Measurements from ENCODE around the gene TRPM8. TPM values are rescaled to one million over a fixed set of nuclear protein-coding genes. Genes with fewer than 3 reads are reported as not detected.

TRPM8 gene
- total RNA-seq, 4 donors from 2014 or later: not detected

DNA sequence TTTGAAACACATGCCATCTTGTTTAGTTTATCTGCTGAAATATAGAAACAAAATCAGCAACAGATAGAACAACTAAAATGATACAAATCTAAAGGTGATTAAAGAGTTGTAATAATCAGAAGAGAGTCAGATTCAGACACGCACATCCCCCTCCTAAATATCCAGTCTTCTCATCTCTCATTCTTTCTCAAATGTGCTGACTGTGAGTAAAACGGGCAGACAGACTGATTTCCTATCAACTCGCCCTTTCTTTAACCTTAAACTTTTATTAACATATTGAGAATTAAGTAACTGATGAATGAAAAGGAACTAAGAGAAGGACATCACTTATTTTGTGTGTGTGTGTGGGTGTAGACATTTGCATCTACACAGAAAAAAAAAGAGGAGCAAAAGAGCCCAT is 98.7 kb downstream of the TRPM8 start:
- Histone ChIP-seq H3K27ac (no peak overlapping the region), H3K27me3 (no peaks in the 10 kb centered on the region), H3K4me1 (no peaks in the 10 kb centered on the region), H3K36me3 (no peaks in the 10 kb centered on the region), H3K9me3 (no peaks in the 10 kb centered on the region), H3K4me3 (replicated peaks in 1 of 3) (no peak overlapping the region)
- no peak for DNase-seq
- TF ChIP-seq, protein P1, sequence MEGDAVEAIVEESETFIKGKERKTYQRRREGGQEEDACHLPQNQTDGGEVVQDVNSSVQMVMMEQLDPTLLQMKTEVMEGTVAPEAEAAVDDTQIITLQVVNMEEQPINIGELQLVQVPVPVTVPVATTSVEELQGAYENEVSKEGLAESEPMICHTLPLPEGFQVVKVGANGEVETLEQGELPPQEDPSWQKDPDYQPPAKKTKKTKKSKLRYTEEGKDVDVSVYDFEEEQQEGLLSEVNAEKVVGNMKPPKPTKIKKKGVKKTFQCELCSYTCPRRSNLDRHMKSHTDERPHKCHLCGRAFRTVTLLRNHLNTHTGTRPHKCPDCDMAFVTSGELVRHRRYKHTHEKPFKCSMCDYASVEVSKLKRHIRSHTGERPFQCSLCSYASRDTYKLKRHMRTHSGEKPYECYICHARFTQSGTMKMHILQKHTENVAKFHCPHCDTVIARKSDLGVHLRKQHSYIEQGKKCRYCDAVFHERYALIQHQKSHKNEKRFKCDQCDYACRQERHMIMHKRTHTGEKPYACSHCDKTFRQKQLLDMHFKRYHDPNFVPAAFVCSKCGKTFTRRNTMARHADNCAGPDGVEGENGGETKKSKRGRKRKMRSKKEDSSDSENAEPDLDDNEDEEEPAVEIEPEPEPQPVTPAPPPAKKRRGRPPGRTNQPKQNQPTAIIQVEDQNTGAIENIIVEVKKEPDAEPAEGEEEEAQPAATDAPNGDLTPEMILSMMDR (IDR thresholded peaks at IDR 0.05): no peak
- no peak for TF ChIP-seq POLR2A (IDR thresholded peaks at IDR 0.05)
- intact Hi-C loops (cut with DNase I): no loop called here
- 65 to 75% methylated on average over 3 of the region's 3 CpGs for WGBS, 2 donors

DNA sequence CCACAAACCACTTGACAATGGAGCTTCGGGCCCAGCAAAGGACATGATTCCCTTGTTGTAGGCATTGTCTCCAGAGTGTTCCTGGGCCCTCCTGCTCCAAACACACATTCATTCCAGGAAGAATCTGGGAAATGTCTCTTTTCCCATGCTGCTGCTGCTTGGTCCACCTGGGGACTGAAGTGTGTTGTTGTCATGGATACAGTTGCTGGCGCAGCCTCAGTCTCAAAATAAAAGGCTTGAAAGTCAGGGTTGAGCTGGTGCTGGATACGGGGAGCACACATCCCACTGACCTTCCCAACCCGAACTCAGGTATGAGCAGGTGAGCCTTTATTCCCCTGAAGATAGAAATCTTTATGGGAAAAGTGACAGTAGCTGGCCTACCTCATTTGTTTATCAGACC is 102.7 kb downstream of the TRPM8 start:
- TF ChIP-seq, protein P1 (IDR thresholded peaks at IDR 0.05): no peak
- no peak for TF ChIP-seq POLR2A (IDR thresholded peaks at IDR 0.05)
- WGBS, 2 donors: 78 to 85% methylated on average over 4 of the region's 4 CpGs

DNA sequence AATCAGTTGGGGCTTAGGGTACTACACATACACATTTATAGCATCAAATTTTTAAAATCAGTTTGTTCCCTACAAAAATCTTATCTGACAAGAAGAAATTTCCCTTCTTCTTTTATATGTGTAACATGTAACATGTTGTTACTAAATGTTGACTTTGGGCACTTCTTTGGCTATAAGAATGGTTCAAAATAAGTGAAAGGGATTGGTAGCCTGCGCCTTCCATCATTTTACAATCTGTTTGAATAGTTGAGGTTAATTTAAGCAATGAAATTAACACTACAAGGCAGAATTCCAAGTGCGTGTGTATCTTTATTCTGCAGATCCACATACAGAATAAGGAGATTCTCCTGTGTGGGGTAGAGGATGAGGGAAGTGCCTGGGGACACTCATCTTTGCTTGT is 103.2 kb downstream of the TRPM8 start:
- Histone ChIP-seq H3K27ac (no peak overlapping the region), H3K27me3 (no peaks in the 10 kb centered on the region), H3K9me3 (no peaks in the 10 kb centered on the region), H3K36me3 (no peaks in the 10 kb centered on the region), H3K4me1 (no peaks in the 10 kb centered on the region), H3K4me3 (replicated peaks in 1 of 3) (no peak overlapping the region)
- intact Hi-C loops (cut with DNase I): no loop called here
- no peak for TF ChIP-seq POLR2A (IDR thresholded peaks at IDR 0.05)
- TF ChIP-seq, protein P1 (IDR thresholded peaks at IDR 0.05): no peak
- WGBS, 2 donors: 84 to 90% methylated on average over 2 of the region's 2 CpGs
- no peak for DNase-seq

More for the DNA sequence above, 102.7 kb downstream of the TRPM8 start:
- Histone ChIP-seq H3K27ac (no peak overlapping the region), H3K9me3 (no peaks in the 10 kb centered on the region), H3K4me1 (no peaks in the 10 kb centered on the region), H3K27me3 (no peaks in the 10 kb centered on the region), H3K36me3 (no peaks in the 10 kb centered on the region), H3K4me3 (replicated peaks in 1 of 3) (no peak overlapping the region)
- intact Hi-C loops (cut with DNase I): no loop called here
- DNase-seq: no peak

DNA sequence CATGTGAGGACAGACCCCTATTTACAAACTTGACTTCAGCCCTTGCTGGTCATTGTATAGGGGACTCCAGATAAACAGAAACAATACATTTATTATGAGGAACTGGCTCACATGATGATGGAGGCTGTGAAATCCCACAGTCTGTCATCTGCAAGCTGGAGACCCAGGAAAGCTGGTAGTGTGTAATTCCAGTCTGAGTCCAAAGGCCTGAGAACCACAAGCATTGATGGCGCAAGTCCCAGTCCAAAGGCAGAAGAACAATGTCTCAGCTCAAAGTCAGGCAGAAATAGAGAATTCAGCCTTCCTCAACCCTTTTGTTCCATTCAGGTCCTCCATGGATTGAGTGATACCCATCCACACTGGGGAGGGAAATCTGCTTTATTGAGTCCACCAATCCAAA is 105.3 kb downstream of the TRPM8 start:
- H3K4me3 ChIP-seq (replicated peaks in 1 of 3): no peak overlapping the region
- 100% methylated on average over 1 of the region's 1 CpG for WGBS, 2 donors
- no peaks in the 10 kb centered on the region for H3K27me3 ChIP-seq
- H3K27ac ChIP-seq: no peak overlapping the region
- TF ChIP-seq, protein P1 (IDR thresholded peaks at IDR 0.05): no peak
- TF ChIP-seq POLR2A (IDR thresholded peaks at IDR 0.05): no peak
- H3K9me3 ChIP-seq: no peaks in the 10 kb centered on the region
- H3K36me3 ChIP-seq: no peaks in the 10 kb centered on the region
- no peaks in the 10 kb centered on the region for H3K4me1 ChIP-seq
- no peak for DNase-seq
- intact Hi-C loops (cut with DNase I): no loop called here

DNA sequence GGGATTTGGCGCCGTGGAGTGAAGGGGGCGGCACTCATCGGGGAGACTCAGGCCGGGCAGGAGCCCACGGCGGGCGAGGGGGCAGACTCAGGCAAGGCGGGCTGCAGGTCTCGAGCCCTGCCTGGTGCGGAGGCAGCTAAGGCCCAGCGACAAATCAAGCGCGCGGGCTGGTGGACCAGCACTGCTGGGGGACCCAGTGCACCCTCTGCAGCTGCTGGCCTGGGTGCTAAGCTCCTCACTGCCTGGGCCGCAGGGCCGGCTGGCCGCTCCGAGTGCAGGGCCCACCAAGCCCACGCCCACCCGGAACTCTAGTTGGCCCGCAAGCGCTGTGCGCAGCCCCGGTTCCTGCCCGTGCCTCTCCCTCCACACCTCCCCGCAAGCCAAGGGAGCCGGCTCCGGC is 107.1 kb downstream of the TRPM8 start:
- intact Hi-C loops (cut with DNase I): no loop called here

More for the DNA sequence above, 107.1 kb downstream of the TRPM8 start:
- Histone ChIP-seq H3K4me3 (replicated peaks in 1 of 3) (no peak overlapping the region), H3K27me3 (no peaks in the 10 kb centered on the region), H3K4me1 (no peaks in the 10 kb centered on the region), H3K9me3 (no peaks in the 10 kb centered on the region), H3K36me3 (no peaks in the 10 kb centered on the region), H3K27ac (no peak overlapping the region)
- DNase-seq: no peak
- 94 to 97% methylated on average over 12 of the region's 29 CpGs for WGBS, 2 donors
- no peak for TF ChIP-seq POLR2A (IDR thresholded peaks at IDR 0.05)
- TF ChIP-seq, protein P1 (IDR thresholded peaks at IDR 0.05): no peak
